OCI-LY3 (cell line): Measurements from ENCODE around the gene RRP7A.

ENCODE experiments used
- CTCF ChIP-seq: fragments of 200-600, 300-600 bp; sonication (generic); IDR thresholded peaks from 2 replicates; pipeline ENCODE4 v1.5.1; 2014; ENCODE audit warnings: antibody characterized with exemption, low read length, low read depth
- EZH2phosphoT487 ChIP-seq: fragments of 200-600 bp; shearing (Covaris generic); IDR thresholded peaks from 2 replicates; pipeline ENCODE4 v1.6.1; 2018; ENCODE audit warnings: antibody characterized with exemption, mixed run types, low read depth

GRCh38 chr22:42522546-42522945, 3.0 kb upstream of the RRP7A start:
- TF ChIP-seq CTCF (no peak), EZH2phosphoT487 (no peak)
